ENCODE data around the gene MIR17HG. TPM values are rescaled to one million over a fixed set of nuclear protein-coding genes. Genes with fewer than 3 reads are reported as not detected.

MIR17HG gene
- total RNA-seq, 1 donor from 2014 or later, result 40.6 TPM

DNA sequence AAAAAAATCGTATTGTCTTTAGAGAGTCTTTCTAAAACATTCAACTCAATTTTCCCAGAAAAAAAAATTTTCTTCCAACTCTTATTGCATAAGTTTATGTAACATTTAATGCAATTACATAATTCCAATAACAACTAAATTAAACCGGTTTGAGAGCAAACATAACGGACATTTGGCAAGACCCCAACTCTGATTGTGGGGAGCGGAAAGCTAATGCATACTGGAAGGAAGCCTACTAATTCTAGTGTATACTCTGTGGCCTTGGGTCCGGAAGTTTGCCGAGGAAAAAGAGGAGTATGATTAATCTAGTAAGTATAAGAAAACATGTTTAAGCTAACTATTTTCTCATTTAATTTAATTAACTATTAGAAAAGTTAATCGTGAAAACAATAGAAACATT is 21.3 kb upstream of the MIR17HG start:
- Mint-ChIP-seq H3K36me3 (ENCODE audit: low read depth) (no peaks in the 10 kb centered on the region), H3K4me3 (no peak overlapping the region), H3K9me3 (no peaks in the 10 kb centered on the region), H3K27ac (ENCODE audit: unreplicated experiment) (no peak overlapping the region), H3K27me3 (ENCODE audit: low read depth) (no peaks in the 10 kb centered on the region), H3K4me1 (no peaks in the 10 kb centered on the region)
- TF ChIP-seq, protein P1, sequence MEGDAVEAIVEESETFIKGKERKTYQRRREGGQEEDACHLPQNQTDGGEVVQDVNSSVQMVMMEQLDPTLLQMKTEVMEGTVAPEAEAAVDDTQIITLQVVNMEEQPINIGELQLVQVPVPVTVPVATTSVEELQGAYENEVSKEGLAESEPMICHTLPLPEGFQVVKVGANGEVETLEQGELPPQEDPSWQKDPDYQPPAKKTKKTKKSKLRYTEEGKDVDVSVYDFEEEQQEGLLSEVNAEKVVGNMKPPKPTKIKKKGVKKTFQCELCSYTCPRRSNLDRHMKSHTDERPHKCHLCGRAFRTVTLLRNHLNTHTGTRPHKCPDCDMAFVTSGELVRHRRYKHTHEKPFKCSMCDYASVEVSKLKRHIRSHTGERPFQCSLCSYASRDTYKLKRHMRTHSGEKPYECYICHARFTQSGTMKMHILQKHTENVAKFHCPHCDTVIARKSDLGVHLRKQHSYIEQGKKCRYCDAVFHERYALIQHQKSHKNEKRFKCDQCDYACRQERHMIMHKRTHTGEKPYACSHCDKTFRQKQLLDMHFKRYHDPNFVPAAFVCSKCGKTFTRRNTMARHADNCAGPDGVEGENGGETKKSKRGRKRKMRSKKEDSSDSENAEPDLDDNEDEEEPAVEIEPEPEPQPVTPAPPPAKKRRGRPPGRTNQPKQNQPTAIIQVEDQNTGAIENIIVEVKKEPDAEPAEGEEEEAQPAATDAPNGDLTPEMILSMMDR (conservative IDR thresholded peaks at IDR 0.05), result no peak
- DNase-seq (ENCODE audit: low read depth, low spot score), result no peak

DNA sequence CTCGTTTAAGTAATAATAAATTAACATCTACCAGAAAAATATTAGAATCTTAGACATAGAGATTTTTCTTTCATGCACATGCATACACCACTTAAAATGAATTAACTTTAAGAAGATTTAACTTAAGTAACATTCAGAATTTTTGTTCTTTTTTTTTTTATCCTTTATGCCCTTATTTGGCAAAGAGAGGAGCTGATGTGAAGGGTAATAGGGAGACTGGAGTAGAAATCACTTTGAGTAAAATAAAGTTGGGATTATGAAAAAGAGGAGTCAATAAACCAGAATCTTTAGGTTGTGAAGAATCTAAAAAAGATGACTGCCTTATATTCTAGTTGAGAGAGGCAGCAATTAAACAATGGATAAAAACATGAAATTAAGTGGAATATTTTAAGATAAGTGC is 18.8 kb upstream of the MIR17HG start:
- no peaks in the 10 kb centered on the region for H3K36me3 Mint-ChIP-seq (ENCODE audit: low read depth)
- no peak overlapping the region for H3K27ac Mint-ChIP-seq (ENCODE audit: unreplicated experiment)
- TF ChIP-seq, protein P1 (conservative IDR thresholded peaks at IDR 0.05), result no peak
- no peaks in the 10 kb centered on the region for H3K4me1 Mint-ChIP-seq
- peaks cover 6% of the 10 kb centered on the region for H3K27me3 Mint-ChIP-seq (ENCODE audit: low read depth)
- no peak overlapping the region for H3K4me3 Mint-ChIP-seq
- no peaks in the 10 kb centered on the region for H3K9me3 Mint-ChIP-seq
- no peak for DNase-seq (ENCODE audit: low read depth, low spot score)

DNA sequence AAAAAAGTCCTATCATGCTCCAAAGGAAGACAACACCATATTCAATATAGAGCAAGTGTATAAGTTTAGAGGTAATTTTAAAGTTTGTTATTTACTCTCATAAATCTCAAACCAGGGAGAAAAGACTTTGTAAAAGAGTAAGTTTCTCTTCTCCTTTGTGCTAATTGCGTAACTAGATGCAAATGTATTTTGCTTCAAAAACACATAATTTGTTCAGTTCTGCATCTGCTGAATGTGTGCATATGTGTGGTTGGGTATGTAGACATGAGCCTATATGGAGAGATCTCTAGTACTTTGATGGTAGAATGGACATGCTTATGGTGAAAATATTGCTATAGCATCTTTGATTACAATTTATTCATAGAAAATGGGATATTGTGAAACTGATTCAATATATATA is 17.8 kb upstream of the MIR17HG start:
- no peak overlapping the region for H3K4me3 Mint-ChIP-seq
- TF ChIP-seq, protein P1 (conservative IDR thresholded peaks at IDR 0.05), result no peak

DNA sequence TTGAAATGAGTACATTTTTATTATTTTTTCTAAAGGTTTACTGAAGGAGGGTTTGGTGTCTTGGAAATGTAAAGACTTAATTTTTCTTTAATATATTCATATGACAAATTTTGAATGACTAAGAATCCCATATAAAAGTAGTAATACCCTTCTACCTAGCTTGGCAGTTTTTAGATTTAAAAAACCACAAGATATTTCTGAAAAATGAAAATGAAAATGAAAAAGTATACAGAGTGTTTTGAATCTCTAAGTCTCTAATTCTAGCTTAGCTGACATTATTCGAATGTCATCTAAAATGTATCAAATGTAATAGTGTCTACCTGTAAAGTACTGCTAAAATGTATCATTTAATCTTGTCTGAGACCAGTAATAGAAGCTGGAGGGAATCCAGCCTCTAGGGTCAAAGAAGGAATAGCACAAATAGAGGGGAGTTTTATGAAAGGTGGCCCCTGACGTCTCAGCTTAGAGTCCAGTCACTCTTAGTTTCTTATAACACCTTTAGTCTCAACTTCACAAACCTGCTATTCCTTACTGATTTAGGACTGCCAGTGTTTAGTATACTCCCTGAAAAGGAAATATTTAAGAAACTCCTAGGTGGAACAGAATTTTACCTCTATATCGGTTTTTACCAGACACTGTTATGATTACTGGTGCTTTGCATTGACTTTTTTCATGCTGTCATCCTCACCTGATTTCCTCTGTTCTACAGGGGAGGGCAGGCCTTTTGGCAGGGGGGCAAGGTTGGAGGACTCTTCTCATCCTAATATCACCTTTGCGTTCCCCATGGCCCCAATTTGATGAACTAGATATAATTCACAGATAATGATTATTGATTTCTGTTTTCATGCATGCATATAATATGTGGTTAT is 16.2 kb upstream of the MIR17HG start:
- no peaks in the 10 kb centered on the region for H3K4me1 Mint-ChIP-seq
- no peak for DNase-seq (ENCODE audit: low read depth, low spot score)
- H3K4me3 Mint-ChIP-seq, result no peak overlapping the region
- TF ChIP-seq, protein P1 (conservative IDR thresholded peaks at IDR 0.05), result no peak
- H3K27ac Mint-ChIP-seq (ENCODE audit: unreplicated experiment), result no peak overlapping the region
- no peaks in the 10 kb centered on the region for H3K9me3 Mint-ChIP-seq
- peaks cover 6% of the 10 kb centered on the region for H3K27me3 Mint-ChIP-seq (ENCODE audit: low read depth)
- no peaks in the 10 kb centered on the region for H3K36me3 Mint-ChIP-seq (ENCODE audit: low read depth)

More for the DNA sequence above, 17.8 kb upstream of the MIR17HG start:
- DNase-seq (ENCODE audit: low read depth, low spot score), result no peak
- Mint-ChIP-seq H3K9me3 (no peaks in the 10 kb centered on the region), H3K27me3 (ENCODE audit: low read depth) (peaks cover 6% of the 10 kb centered on the region), H3K36me3 (ENCODE audit: low read depth) (no peaks in the 10 kb centered on the region), H3K4me1 (no peaks in the 10 kb centered on the region), H3K27ac (ENCODE audit: unreplicated experiment) (no peak overlapping the region)

DNA sequence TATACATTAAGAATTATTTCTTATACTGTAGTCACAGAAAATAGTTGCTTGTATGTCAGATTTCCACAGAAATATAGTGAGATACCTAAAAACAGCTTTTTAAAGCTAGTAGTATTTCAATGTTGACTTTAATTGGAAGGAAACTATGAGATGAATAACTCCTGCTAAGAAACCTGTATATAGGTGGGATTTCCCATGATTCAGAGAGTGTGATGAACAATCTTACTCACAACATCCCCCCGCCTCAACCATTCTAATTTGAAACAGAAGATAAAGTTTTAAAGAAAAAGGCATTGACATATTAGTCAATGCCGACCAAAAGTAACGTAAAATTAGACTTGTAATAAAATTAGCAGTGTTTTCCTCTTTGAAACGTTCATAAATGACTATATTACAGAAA is 1.4 kb upstream of the MIR17HG start:
- Mint-ChIP-seq H3K9me3 (no peaks in the 10 kb centered on the region), H3K4me1 (peaks cover 27% of the 10 kb centered on the region), H3K4me3 (peak overlapping the region; percentile 49), H3K27me3 (ENCODE audit: low read depth) (peaks cover 62% of the 10 kb centered on the region), H3K27ac (ENCODE audit: unreplicated experiment) (no peak overlapping the region), H3K36me3 (ENCODE audit: low read depth) (peaks cover 19% of the 10 kb centered on the region)
- DNase-seq (ENCODE audit: low read depth, low spot score), result no peak
- TF ChIP-seq, protein P1 (conservative IDR thresholded peaks at IDR 0.05), result no peak
